ENCODE data around the gene ACADM. TPM values are rescaled to one million over a fixed set of nuclear protein-coding genes. Genes with fewer than 3 reads are reported as not detected.
"Not testable (repeated sequence)": the region's sequence is repeated elsewhere in the genome, so short reads cannot be mapped to it uniquely, and the experiment has no call there.

The ACADM gene
- total RNA-seq, 2 experiments from 2014 or later: 3.5 to 4.7 TPM

DNA sequence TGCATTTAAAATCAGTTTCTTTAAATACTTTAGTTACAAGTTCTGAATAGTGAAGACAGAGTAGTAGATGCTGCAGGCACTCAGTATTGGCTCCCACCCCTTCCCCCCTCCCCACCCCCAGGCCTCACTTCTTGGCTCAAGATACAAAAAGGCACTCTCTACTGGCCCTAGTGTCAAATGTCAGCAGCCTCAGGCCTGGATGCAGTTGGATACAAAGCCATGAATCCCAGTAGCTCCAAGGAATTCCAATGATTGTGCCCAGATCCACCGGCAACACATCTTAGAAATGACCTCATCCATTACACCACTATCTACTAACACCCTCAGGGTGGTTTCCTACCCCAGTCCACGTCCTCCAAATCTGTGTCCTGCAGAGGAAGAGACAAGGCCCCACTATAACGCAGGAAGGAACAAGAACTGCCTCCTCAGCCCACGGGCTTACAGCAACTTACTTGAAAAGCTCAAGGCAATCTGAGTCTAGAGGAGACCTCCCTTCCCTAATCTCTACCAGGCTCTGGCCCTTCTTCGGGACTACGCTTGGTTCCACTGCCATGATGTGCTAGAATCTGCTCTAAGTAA lies 17.6 kb downstream of the ACADM start:
- Histone ChIP-seq H3K4me1 (ENCODE audit: insufficient read depth, low read length) (no peaks in the 10 kb centered on the region), H3K36me3 (ENCODE audit: insufficient read depth, low read length) (peaks cover 46% of the 10 kb centered on the region), H3K4me3 (ENCODE audit: low read length) (no peak overlapping the region), H3K9me3 (ENCODE audit: control insufficient read depth in 1 of 2, insufficient read depth in 1 of 2, low read length in 2 of 2) (no peaks in the 10 kb centered on the region), H3K27ac (ENCODE audit: low read depth in 1 of 2, low read length in 2 of 2) (no peak overlapping the region), H3K27me3 (ENCODE audit: control insufficient read depth in 1 of 2, insufficient read depth in 2 of 2, low read length in 2 of 2) (no peaks in the 10 kb centered on the region)
- ATAC-seq (ENCODE audit: poor library complexity) (no peak), DNase-seq (no peak)
- CTCF ChIA-PET: no interaction called here
- POLR2A ChIA-PET: no interaction called here
- intact Hi-C loops (cut with DNase I, micrococcal nuclease): no loop called here
- peaks cover 76% of the 10 kb centered on the region for H3K36me3 Mint-ChIP-seq (ENCODE audit: low read depth)
- no peak overlapping the region for H3K4me3 Mint-ChIP-seq
- no peak overlapping the region for H3K27ac Mint-ChIP-seq
- no peak for TF ChIP-seq CTCF (IDR thresholded peaks at IDR 0.05)
- no peaks in the 10 kb centered on the region for H3K27me3 Mint-ChIP-seq
- no peaks in the 10 kb centered on the region for H3K9me3 Mint-ChIP-seq
- no peaks in the 10 kb centered on the region for H3K4me1 Mint-ChIP-seq (ENCODE audit: low read depth)

GRCh38 chr1:75745276-75745675 lies 20.8 kb downstream of the ACADM start:
- no peak for TF ChIP-seq CTCF (IDR thresholded peaks at IDR 0.05)
- peak in 3 of 14 experiments; percentile 14 to 25 (median 17) for DNase-seq
- Histone ChIP-seq H3K9me3 (ENCODE audit: control insufficient read depth in 1 of 2, insufficient read depth in 1 of 2, low read length in 2 of 2) (no peaks in the 10 kb centered on the region), H3K36me3 (ENCODE audit: insufficient read depth, low read length) (peaks cover 36% of the 10 kb centered on the region), H3K4me3 (ENCODE audit: low read length) (no peak overlapping the region), H3K27ac (ENCODE audit: low read depth in 1 of 2, low read length in 2 of 2) (no peak overlapping the region), H3K4me1 (ENCODE audit: insufficient read depth, low read length) (no peaks in the 10 kb centered on the region), H3K27me3 (ENCODE audit: control insufficient read depth in 1 of 2, insufficient read depth in 2 of 2, low read length in 2 of 2) (no peaks in the 10 kb centered on the region)
- H3K27me3 Mint-ChIP-seq: no peaks in the 10 kb centered on the region
- H3K4me1 Mint-ChIP-seq (ENCODE audit: low read depth): no peaks in the 10 kb centered on the region
- H3K9me3 Mint-ChIP-seq: no peaks in the 10 kb centered on the region
- POLR2A ChIA-PET: no interaction called here
- H3K36me3 Mint-ChIP-seq (ENCODE audit: low read depth): peaks cover 74% of the 10 kb centered on the region
- H3K4me3 Mint-ChIP-seq: no peak overlapping the region
- no peak for ATAC-seq (ENCODE audit: poor library complexity)
- no peak overlapping the region for H3K27ac Mint-ChIP-seq
- CTCF ChIA-PET: interaction anchor here (1.6 kb wide), 1 partner anchor 23 kb away, joined by 3 read pairs; no protein-coding TSS in a partner anchor
- intact Hi-C loops (cut with DNase I, micrococcal nuclease): no loop called here

DNA sequence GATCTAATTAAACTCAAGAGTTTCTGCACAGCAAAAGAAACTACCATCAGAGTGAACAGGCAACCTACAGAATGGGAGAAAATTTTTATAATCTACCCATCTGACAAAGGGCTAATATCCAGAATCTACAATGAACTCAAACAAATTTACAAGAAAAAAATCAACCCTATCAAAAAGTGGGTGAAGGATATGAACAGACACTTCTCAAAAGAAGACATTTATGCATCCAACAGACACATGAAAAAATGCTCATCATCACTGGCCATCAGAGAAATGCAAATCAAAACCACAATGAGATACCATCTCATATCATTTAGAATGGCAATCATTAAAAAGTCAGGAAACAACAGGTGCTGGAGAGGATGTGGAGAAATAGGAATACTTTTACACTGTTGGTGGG lies 32.7 kb downstream of the ACADM start:
- H3K27me3 Mint-ChIP-seq, POLR2A ChIA-PET: not testable (repeated sequence)

DNA sequence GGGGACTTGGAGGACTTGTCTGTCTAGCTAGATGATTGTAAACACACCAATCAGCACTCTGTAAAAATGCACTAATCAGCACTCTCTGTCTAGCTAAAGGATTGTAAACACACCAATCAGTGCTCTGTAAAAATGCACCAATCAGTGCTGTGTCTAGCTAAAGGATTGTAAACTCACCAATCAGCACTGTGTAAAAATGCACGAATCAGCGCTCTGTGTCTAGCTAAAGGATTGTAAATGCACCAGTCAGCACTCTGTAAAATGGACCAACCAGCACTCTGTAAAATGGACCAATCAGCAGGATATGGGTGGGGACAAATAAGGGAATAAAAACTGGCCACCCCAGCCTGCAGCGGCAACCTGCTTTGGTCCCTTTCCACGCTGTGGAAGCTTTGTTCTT lies 34.0 kb downstream of the ACADM start:
- ATAC-seq (ENCODE audit: poor library complexity); H3K27ac Mint-ChIP-seq; H3K4me3 Mint-ChIP-seq; H3K27ac ChIP-seq (ENCODE audit: low read depth in 1 of 2, low read length in 2 of 2); H3K27me3 Mint-ChIP-seq; H3K4me3 ChIP-seq (ENCODE audit: low read length); POLR2A ChIA-PET; H3K27me3 ChIP-seq (ENCODE audit: control insufficient read depth in 1 of 2, insufficient read depth in 2 of 2, low read length in 2 of 2); DNase-seq; H3K9me3 ChIP-seq (ENCODE audit: control insufficient read depth in 1 of 2, insufficient read depth in 1 of 2, low read length in 2 of 2); H3K4me1 Mint-ChIP-seq (ENCODE audit: low read depth); intact Hi-C loops (cut with DNase I, micrococcal nuclease); H3K4me1 ChIP-seq (ENCODE audit: insufficient read depth, low read length); CTCF ChIA-PET; H3K9me3 Mint-ChIP-seq: not testable (repeated sequence)
- H3K36me3 ChIP-seq (ENCODE audit: insufficient read depth, low read length): peaks cover 16% of the 10 kb centered on the region
- peaks cover 62% of the 10 kb centered on the region for H3K36me3 Mint-ChIP-seq (ENCODE audit: low read depth)

More for the DNA sequence above, 32.7 kb downstream of the ACADM start:
- H3K9me3 ChIP-seq (ENCODE audit: control insufficient read depth in 1 of 2, insufficient read depth in 1 of 2, low read length in 2 of 2); H3K9me3 Mint-ChIP-seq; H3K27ac Mint-ChIP-seq; intact Hi-C loops (cut with DNase I, micrococcal nuclease); DNase-seq; H3K27ac ChIP-seq (ENCODE audit: low read depth in 1 of 2, low read length in 2 of 2); CTCF ChIA-PET; H3K4me1 Mint-ChIP-seq (ENCODE audit: low read depth); H3K4me3 Mint-ChIP-seq; H3K4me1 ChIP-seq (ENCODE audit: insufficient read depth, low read length); ATAC-seq (ENCODE audit: poor library complexity); H3K27me3 ChIP-seq (ENCODE audit: control insufficient read depth in 1 of 2, insufficient read depth in 2 of 2, low read length in 2 of 2); H3K4me3 ChIP-seq (ENCODE audit: low read length): not testable (repeated sequence)
- peaks cover 75% of the 10 kb centered on the region for H3K36me3 Mint-ChIP-seq (ENCODE audit: low read depth)
- peaks cover 23% of the 10 kb centered on the region for H3K36me3 ChIP-seq (ENCODE audit: insufficient read depth, low read length)

All from CD4-positive, alpha-beta T cell (primary cell).